Esophagus muscularis mucosa (tissue), 4 donors: ENCODE data around the gene GLYATL3. TPM values are rescaled to one million over a fixed set of nuclear protein-coding genes. Genes with fewer than 3 reads are reported as not detected.
A peak's percentile ranks its signal among the peaks of the same experiment; 100 is the strongest.

Experiments used
- DNase-seq: peaks from one replicate; pipeline ENCODE4 v3.0.0-alpha.2; 2017; ENCODE audit errors: extremely low spot score
- H3K27ac ChIP-seq, 4 donors: fragments of 200-600 bp; sonication (generic); replicated peaks in 1 of 4; 1 replicate in 3 of 4; 2 replicates in 1 of 4; pipeline ENCODE4 v1.5.1; 2016 to 2019; ENCODE audit warnings: mild to moderate bottlenecking in 1 of 4
- H3K27me3 ChIP-seq, 4 donors: fragments of 200-600 bp; sonication (generic); one replicate each; pipeline versions ENCODE4 v1.5.1 to v1.6.0; 2016 to 2019
- H3K36me3 ChIP-seq, 4 donors: fragments of 200-600 bp; sonication (generic); one replicate each; pipeline ENCODE4 v1.5.1; 2016 to 2019
- H3K4me1 ChIP-seq, 4 donors: fragments of 200-600 bp; sonication (generic); one replicate each; pipeline ENCODE4 v1.5.1; 2016 to 2019
- H3K4me3 ChIP-seq, 4 donors: fragments of 200-600 bp; sonication (generic); 1 replicate in 2 of 4; 2 replicates in 2 of 4; pipeline ENCODE4 v1.5.1; 2016 to 2019; ENCODE audit warnings: mild to moderate bottlenecking in 4 of 4, moderate library complexity in 1 of 4
- H3K9me3 ChIP-seq, 4 donors: fragments of 200-600 bp; sonication (generic); 1 replicate in 3 of 4; 2 replicates in 1 of 4; pipeline ENCODE4 v1.5.1; 2016 to 2019
- CTCF ChIP-seq, 3 experiments: fragments of 200-600 bp in 2 of 3; fragments of 450-650 bp in 1 of 3; sonication (generic) in 2 of 3; IDR thresholded peaks; one replicate each; pipeline ENCODE4 v1.5.1; 2017 to 2019; ENCODE audit warnings: antibody characterized with exemption in 3 of 3, mild to moderate bottlenecking in 2 of 3, moderate library complexity in 1 of 3
- EP300 ChIP-seq: sonication (generic); formaldehyde crosslinking; IDR thresholded peaks from one replicate; pipeline ENCODE4 v1.6.1; 2017; ENCODE audit warnings: antibody characterized with exemption
- POLR2A ChIP-seq: fragments of 450-650 bp; IDR thresholded peaks from one replicate; pipeline ENCODE4 v1.6.1; 2017; ENCODE audit warnings: antibody characterized with exemption, moderate library complexity, mild to moderate bottlenecking, low read depth
- POLR2AphosphoS5 ChIP-seq, 2 donors: sonication (generic); formaldehyde crosslinking; IDR thresholded peaks; one replicate each; pipeline ENCODE4 v1.6.1; 2017; ENCODE audit warnings: antibody characterized with exemption in 2 of 2
- WGBS: methylation state at CpG from one replicate; pipeline ENCODE4 v1.1.5; 2018; 5-methylcytosine and 5-hydroxymethylcytosine counted together
- intact Hi-C: fragments of 100-400 bp; cut with DNase I; formaldehyde crosslinking; loops from one replicate; pipeline ENCODE4 v1.15.1; 2023
- total RNA-seq, 4 donors: library from RNA; depleted of rRNA; stranded (reverse); fragments of >200 nt; gene quantifications; one replicate each; pipeline versions ENCODE4 v1.1.0 to v1.2.1, GENCODE V29; 2016

GLYATL3 gene
- total RNA-seq, 4 donors from 2014 or later, result not detected

DNA sequence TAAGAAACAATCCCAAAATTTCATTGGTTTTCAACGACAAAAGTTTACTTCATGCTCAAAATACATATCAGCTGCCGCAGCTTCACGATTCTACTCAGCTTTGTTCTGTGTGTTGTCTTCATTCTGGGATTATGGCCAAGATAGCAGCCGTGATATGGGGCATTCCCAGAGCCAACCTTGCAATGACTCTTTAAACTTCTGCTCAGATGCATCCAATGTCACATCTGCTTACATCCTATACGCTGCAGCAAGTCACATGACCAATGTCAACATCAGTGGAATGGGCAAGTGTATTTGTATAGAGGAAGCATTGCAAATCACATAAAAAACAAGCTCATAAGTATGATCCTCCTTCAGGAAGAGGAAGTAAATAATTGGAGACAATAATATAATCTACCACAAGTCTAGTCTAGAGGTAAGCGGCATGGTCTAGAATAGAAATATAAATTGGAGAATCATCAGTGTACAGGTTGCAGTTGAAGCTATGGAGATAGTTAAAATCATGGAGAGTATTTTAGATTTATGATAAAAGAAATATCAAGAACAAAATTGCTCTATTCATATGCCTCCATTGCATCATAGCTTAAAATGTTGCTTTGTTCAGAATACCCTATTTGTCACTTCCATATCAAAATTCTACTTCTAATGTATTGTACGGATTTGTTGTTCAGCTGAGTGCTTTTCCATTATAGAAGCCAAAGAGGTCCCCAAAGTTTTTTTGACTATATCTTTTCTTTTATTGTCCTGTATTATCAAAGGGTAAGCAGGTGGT lies 43.5 kb downstream of the GLYATL3 start:
- TF ChIP-seq POLR2AphosphoS5 (IDR thresholded peaks at IDR 0.05) (no peak), POLR2A (no peak), EP300 (no peak), CTCF (IDR thresholded peaks at IDR 0.05) (no peak)
- Histone ChIP-seq H3K27me3 (no peaks in the 10 kb centered on the region), H3K27ac (no peak overlapping the region), H3K36me3 (no peaks in the 10 kb centered on the region), H3K9me3 (no peaks in the 10 kb centered on the region), H3K4me3 (no peak overlapping the region), H3K4me1 (no peaks in the 10 kb centered on the region)
- intact Hi-C loops, result no loop called here
- WGBS, result 75% methylated on average over 7 of the region's 7 CpGs
- no peak for DNase-seq

DNA sequence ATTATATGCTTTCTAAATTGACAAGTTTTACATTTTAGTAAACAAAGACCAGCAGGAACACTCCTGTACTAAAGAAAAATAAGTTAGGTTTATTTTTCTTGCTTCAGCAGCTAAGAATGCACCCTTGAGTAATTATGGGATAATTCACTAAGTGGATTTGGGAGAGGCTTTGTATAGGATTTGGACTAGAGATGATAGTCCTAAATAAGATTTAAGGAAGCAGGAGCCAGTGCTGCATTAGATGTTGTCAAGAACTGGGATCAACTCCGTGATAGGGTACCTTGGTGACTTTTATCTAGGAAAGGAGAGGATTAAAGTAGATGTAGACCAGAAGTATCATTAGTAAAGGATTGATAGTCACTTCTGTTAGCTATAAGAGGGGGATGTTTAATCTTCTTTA lies 46.6 kb downstream of the GLYATL3 start:
- no peak overlapping the region for H3K4me3 ChIP-seq
- 67% methylated on average over 1 of the region's 1 CpG for WGBS
- no peaks in the 10 kb centered on the region for H3K9me3 ChIP-seq
- peaks cover 0 to 17% (median 10%) of the 10 kb centered on the region in 4 donors for H3K27me3 ChIP-seq
- peaks cover 11 to 16% (median 14%) of the 10 kb centered on the region in 4 donors for H3K4me1 ChIP-seq
- no peak overlapping the region for H3K27ac ChIP-seq
- no peaks in the 10 kb centered on the region for H3K36me3 ChIP-seq
- TF ChIP-seq POLR2A, result no peak
- TF ChIP-seq EP300, result no peak
- no peak for TF ChIP-seq POLR2AphosphoS5 (IDR thresholded peaks at IDR 0.05)
- TF ChIP-seq CTCF (IDR thresholded peaks at IDR 0.05), result no peak
- DNase-seq, result no peak
- intact Hi-C loops, result no loop called here

- TF ChIP-seq POLR2A, result no peak
- no peak for TF ChIP-seq POLR2AphosphoS5 (IDR thresholded peaks at IDR 0.05)
- TF ChIP-seq EP300, result no peak
- TF ChIP-seq CTCF (IDR thresholded peaks at IDR 0.05), result no peak
- peaks cover 14 to 21% (median 21%) of the 10 kb centered on the region in 4 donors for H3K4me1 ChIP-seq
- H3K9me3 ChIP-seq, result no peaks in the 10 kb centered on the region
- DNase-seq, result no peak
- peaks cover 0 to 30% (median 13%) of the 10 kb centered on the region in 4 donors for H3K27me3 ChIP-seq
- H3K27ac ChIP-seq, result no peak overlapping the region
- 83% methylated on average over 5 of the region's 5 CpGs for WGBS
- H3K36me3 ChIP-seq, result no peaks in the 10 kb centered on the region
- no peak overlapping the region for H3K4me3 ChIP-seq
- intact Hi-C loops, result no loop called here
Observed at GRCh38 chr6:49548613-49549304, 49.0 kb downstream of the GLYATL3 start.

DNA sequence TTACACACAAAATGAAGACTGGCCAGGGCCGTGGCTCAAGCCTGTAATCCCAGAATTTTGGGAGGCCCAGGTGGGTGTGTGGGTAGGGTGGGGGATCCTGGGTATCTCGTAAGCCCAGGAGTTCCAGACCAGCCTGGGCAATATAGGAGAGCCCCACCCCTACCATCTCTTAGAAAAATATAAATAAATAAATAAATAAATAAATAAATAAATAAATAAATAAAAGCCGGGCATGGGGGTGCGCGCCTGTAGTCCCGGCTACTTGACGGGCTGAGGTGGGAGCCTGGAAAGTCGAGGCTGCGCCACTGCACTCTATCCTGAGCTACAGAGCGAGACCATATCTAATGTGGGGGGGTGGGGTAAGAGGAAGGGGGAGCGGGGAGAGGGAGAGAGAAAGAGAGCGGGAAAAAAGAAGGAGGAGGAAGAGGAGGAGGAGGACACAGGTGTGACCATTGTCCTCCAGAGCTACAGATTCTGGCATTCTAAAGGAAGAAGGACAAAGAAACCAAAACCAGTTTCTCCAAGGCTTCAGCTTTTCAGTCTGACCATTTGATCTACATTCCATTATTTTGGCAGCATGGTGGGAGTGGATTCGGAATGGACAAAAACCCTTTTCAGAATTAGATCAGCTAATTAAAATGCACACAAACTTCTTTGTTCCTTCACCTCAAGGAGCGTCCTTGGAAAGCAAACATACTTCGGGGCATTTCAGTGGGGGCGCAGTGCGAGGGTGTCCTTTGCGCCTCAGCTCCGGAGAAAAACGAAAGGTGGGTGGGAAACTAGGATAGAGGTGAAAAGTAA lies 50.2 kb downstream of the GLYATL3 start:
- peaks cover 14 to 21% (median 21%) of the 10 kb centered on the region in 4 donors for H3K4me1 ChIP-seq
- no peaks in the 10 kb centered on the region for H3K9me3 ChIP-seq
- peaks cover 0 to 30% (median 13%) of the 10 kb centered on the region in 4 donors for H3K27me3 ChIP-seq
- no peak for DNase-seq
- peak overlapping the region; percentile 43 to 53 (median 48) for H3K4me3 ChIP-seq
- intact Hi-C loops, result no loop called here
- no peaks in the 10 kb centered on the region for H3K36me3 ChIP-seq
- TF ChIP-seq POLR2AphosphoS5 (IDR thresholded peaks at IDR 0.05) (no peak), EP300 (no peak), POLR2A (no peak)
- H3K27ac ChIP-seq, result no peak overlapping the region
- WGBS, result 45% methylated on average over 19 of the region's 20 CpGs
